ENCODE measurements around the gene DLGAP1.
"Not testable (repeated sequence)": the region's sequence is repeated elsewhere in the genome, so short reads cannot be mapped to it uniquely, and the experiment has no call there.

DLGAP1 gene

GRCh38 chr18:3671176-3671575, 783.9 kb downstream of the DLGAP1 start:
- no peak for DNase-seq

- no peak for DNase-seq
Observed at GRCh38 chr18:3669376-3669775, 785.7 kb downstream of the DLGAP1 start.

DNA sequence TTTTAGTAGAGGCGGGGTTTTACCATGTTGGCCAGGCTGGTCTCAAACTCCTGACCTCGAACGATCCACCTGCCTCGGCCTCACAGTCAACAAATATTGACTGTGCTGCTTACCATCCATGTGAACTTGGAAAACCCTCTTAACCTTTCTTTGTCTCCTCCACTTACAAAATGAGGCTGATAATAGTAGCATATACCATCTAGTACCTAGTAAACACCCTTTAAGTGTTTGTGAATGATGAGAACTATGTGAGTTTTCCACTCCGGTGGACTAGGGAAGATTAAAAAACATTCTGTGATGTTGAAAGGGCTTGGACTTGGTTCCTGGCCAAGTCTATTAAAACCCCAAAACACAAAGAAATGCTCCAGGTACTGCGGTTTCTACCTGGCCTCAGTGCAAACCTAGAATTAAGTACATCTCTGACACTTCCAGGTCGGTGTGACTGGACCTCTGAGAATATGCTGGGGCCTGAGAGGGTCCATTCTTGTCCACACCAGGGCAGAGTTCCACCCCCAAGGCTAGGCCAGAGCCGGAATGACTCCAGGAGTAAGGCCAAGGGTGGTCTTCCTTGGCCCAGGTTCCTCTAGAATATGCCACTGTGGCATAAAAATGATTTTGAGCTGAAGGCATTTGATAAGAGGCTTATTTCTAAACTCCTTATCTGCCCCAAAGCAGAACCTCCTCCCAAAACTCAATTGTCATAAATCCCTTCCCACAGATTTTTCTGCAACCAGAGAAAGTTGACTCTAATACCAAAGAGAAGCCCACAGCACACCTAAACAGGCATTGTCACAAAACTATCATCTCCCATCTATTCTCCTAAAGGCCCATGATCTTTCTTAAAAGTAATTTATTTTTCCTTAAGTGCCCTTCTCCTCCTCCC, 787.6 kb downstream of the DLGAP1 start:
- DNase-seq: no peak

DNA sequence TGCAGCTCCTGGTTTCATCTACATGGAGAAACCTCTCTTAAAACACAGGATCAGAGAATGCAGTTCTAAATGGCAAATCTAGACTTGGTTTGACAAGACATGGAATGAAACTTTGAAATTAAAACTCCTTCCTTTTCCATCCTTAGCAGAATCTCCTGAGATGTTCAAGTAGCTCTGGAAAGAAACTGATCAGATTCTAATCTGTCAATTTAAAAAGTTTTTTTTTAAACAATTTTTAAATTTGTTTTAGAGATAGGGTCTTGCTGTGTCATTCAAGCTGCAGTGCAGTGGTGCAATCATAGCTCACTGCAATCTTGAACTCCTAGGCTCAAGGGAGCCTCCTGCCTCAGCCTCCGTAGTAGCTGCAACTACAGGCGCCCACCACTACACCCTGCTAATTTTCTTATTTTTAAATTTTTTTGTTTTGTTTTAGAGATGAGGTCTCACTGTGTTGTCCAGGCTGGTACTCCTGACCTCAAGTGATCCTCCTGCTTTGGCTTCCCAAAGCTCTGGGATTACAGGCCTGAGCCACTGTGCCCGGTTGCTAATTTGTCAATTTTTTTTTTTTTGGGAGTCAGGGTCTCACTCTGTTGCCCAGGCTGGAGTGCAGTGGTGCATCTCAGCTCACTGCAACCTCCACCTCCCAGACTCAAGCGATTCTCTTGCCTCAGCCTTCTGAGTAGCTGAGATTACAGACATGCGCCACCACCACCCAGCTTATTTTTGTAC, 788.4 kb downstream of the DLGAP1 start:
- DNase-seq: no peak

DNA sequence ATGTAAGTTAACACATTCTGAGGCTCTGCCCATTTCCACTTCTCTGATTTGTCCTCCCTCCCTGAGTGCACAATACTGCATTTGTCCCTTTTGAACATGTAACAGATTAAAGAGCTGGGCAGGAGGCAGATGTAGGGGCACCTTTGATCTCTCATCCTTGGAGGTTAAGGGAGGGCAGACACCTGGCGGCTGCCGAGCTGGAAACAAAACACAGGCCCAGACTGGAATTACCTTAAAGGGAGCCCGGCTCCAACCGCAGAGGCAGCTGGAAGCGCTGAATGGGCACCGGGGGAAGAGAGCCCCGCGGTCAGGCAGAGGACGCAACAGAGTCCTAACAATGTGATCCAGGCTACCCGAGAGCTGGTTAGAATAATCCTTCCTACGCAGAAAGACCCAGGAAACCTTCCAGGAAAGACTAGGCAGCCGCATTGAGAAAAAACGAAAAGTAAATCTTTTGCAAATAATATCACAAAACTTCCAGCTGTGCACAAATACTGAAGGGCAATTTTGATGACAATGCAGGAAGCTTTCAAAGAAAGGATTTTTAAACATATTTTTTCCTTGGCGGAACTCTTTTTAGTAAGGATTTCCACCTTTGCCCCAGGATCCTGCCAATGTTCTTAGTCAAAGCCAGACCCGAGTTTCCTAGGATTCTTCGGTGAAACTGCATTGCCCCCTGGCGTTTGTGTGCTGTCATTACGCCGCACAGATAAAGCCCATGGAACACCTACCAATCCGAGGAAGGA, 789.2 kb downstream of the DLGAP1 start:
- DNase-seq: peak; percentile 82 to 89

DNA sequence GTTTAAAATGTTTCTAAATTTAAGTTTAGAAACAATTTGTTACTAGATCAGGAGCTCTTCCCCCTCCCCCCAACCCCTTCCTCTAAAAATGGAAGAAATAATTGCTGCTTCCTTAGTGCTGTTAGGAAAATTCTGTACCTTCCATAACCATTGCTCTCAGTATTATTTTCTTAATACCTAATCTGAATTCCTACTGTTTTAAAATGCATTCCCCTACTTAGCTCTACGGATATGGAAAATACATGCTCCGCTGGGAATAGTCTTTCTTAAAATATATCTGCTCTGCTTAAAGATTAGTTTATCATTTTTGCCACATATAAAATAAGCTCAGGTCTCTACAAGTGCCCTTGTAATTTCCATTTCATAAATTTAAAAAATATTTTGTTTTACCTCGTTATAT, 789.9 kb downstream of the DLGAP1 start:
- no peak for DNase-seq

DNA sequence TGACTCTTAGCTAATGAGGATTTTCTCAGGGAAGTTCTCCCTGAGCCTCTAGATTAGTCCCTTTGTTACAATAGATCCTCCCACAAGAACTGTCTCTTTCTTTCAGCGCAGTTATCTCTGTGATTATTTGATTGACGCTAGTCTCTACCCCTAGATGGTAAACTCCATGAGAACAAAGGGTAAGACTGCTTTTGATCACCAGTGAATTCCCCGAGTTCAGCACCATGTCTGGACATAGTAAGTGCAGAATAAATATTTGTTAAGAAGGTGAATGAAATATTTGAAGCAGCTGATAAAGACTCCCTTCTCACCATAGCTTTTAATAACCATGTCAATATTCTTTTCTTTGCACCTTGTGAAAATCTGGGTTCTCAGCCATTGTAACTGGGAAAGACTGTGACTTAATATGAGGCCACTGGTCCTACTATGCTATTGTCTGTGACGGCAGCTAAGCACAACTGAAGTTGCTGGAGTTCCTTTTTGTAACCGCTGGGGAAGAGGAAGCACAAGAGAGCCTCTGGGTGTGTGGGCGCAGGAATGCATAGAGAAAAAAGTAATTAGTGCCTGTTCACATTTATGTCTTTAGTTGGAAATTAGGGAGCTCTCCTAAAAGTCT, 790.4 kb downstream of the DLGAP1 start:
- no peak for DNase-seq

DNA sequence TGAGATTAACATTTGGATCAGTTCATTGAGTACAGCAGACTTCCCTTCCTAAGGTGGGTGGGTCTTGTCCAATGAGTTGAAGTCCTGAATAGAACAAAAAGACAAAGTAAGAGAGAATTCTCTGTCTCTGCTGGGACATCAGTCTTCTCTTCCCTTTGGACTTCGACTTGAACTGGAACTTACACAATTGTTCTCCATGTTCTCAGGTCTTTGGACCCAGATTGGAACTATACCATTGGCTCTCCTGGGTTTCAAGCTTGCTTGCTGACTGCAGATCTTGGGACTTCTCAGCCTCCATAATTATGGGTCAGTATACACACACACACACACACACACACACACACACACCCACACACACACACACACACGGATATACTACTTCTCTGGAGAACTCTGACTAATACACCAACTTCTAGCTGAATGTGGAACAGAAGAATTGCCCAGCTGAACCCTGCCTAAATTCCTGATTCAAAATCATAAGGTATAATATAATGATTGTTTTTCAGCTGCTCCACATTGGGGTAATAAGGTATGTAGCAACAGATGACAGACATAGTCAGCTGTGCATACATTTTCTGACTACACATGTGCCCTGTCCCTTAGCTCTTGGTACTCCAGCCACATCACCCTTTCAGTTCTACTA, 791.1 kb downstream of the DLGAP1 start:
- DNase-seq: no peak

DNA sequence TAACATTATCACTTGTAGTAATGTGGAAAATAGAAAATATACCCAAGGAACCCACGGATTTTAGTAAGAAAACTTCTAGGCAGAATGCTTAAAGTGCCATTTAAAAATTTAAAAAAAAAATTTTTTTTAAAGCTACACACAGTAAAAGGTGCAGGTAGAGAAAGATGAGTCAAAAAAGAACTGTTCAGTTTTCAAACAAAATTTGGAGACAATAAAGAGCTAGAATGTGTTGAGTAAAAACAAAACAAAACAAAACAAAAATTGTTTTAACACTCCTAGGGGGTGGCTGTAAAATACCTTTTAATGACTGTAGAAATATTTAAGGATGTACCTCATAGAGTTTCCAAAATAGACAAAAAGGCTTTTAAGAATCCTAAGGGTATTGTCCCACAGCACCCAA, 793.1 kb downstream of the DLGAP1 start:
- DNase-seq: no peak

GRCh38 chr18:3660739-3661515, 794.2 kb downstream of the DLGAP1 start:
- no peak for DNase-seq

DNA sequence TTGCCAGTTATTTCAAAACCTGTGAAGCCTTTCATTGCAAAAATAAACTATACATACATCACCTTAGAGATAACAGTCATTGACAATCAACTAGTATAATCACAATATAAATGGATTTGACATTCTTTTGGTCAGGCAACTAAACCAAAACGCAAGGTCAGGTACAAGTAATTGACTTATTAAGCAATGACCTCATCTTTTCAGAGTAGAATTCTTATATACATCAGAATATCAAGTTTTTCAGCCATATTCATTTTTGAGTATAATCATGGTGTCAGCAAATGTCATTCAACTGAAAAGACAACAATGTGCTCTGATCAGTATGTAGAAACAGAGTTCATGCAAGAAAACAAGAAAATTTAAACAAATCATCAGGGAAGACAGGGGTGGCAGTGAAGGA, 796.6 kb downstream of the DLGAP1 start:
- no peak for DNase-seq

- peak in 1 of 2 experiments; percentile 13 for DNase-seq
Observed at GRCh38 chr18:3655254-3656050, 799.7 kb downstream of the DLGAP1 start.

DNA sequence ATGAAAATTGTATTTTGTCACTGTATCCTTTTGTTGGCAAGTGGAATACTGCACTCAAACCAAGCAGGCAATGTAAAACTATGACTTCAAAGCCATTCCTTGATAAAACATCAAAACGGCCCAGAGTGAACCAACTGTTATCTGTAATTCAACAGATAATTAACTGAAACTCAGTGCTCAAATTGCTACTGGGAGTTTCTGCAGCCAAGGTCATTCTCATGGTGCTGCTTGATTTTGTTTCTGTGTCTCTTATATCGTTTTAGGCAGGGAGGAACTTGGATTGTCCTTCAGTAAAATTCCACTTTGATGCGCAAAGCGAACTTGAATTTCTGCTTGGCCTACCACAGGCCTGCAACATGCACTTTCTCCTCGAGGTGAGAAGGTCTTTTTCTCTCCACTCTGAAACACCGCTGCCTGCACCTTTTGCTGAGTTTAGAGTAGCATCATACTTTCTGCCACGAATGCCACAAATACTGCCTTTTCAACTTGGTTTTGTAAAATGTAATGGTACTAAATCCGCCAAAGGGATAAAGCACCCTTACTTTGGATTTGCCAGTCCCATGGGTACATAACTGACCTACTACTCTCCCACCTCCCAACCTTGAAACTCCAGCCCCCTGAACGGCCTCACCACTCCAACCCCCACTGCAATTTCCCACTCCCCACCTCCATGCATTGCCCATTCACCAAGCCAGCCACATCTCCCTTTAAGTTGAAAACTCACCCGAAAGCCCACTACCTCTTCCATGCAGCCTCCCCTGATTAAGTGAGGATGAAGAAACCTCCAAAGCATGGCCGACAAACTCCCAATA, 800.5 kb downstream of the DLGAP1 start:
- DNase-seq: no peak

GRCh38 chr18:3653851-3654441, 801.2 kb downstream of the DLGAP1 start:
- no peak for DNase-seq

DNA sequence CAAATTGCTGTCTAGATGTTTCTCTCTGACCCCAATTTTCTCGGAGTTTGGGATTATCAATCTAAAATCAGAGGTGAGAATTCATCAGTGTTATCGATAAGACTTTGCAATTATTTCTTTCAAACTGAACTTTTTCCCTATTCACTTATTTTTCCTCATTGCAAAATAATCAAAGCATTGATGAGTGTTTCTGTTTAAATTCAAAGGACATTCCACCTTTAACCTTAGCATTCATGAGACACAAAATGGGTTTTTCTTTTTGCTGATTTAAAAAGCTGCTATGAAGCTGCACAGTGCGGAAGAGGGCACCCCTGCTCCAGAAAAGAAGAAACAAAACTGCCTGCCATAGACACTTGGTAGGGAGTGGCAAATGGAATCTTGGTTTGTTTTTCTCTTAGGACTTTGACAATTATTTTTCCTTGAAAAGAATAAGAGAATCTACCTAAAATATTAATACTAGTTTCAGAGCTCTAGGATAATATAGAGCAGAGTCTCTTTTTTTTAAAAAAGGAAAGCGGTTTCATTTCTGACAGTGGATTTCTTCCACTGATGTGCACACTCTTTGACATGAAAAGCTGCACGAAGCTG, 801.8 kb downstream of the DLGAP1 start:
- no peak for DNase-seq

- DNase-seq: no peak
Observed at GRCh38 chr18:3652380-3653262, 802.5 kb downstream of the DLGAP1 start.

DNA sequence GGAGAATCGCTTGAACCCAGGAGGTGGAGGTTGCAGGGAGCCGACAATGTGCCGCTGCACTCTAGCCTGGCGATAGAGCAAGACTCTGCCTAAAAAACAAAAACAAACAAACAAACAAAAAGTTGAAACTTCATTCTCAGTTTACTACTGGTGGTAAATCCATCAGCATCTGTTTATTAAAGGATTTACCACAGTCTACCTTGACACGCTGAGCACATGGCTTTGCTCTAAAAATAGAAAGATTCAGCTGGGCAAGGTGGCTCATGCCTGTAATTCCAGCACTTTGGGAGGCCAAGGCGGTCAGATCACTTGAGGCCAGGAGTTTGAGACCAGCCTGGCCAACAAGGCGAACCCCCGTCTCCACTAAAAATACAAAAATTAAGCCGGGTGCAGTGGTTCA, 803.8 kb downstream of the DLGAP1 start:
- no peak for DNase-seq

GRCh38 chr18:3650521-3651042, 804.5 kb downstream of the DLGAP1 start:
- DNase-seq: not testable (repeated sequence)
